Measurements from ENCODE around the gene BANP.
"Not testable (repeated sequence)": the region's sequence is repeated elsewhere in the genome, so short reads cannot be mapped to it uniquely, and the experiment has no call there.

Gene BANP

DNA sequence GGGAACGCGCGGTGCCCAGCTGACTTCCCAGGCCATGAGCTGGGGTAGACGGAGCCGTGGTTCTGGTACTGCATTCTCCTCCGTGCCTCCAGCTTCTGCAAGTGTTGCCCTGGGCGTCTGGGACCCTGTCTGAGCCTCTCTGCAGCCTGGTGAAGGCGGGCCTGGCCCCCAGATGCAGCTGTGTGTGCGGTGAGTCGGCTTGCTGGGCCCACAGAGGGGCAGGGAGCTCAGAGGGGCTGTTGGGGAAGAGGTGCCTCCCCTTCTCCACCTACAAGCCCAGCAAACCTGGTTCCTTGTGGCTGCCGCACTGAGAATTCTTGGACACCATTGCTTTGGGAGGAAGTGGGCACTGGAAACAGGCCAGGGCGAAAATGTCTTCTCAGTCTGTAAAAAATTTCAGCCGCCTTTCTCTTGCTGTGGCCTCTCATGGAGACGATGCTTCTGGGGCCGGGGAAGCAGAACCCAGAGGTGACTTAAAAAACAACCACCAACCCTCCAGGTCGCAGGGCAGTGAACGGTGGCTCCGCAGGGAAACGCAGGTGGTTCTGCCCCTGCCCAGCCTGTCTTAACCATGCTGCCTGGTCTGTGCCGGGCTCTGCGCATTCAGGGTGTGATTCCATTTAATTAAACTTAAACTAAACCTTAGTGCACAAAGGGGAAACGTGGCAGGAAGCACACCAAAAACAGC lies 163.5 kb downstream of the BANP start:
- H3K27me3 Mint-ChIP-seq (ENCODE audit: low read depth); H3K36me3 Mint-ChIP-seq (ENCODE audit: low read depth): not testable (repeated sequence)

DNA sequence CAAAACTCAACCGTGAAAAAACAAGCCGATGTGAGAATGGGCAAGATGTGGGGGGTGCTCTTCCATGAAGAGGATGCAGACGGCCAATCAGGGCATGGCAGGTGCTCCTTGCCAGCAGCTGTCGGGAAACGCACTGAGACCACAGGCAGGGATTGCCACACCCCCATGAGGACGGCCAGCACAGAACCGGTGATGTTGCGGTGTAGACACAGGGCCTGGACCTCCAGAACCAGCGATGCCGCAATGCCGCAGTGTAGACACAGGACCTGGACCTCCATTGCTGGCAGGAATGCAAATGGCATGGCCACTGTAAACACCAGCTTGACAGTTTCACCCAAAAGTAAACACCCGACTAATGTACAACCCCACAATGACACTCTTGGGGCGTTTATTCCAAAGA lies 164.9 kb downstream of the BANP start:
- H3K27me3 Mint-ChIP-seq (ENCODE audit: low read depth): peaks cover 5% of the 10 kb centered on the region
- no peak overlapping the region for H3K4me3 Mint-ChIP-seq
- no peaks in the 10 kb centered on the region for H3K4me1 Mint-ChIP-seq (ENCODE audit: low read depth)
- no peaks in the 10 kb centered on the region for H3K36me3 Mint-ChIP-seq (ENCODE audit: low read depth)
- H3K27ac Mint-ChIP-seq: no peak overlapping the region
- H3K9me3 Mint-ChIP-seq: no peaks in the 10 kb centered on the region

More for the DNA sequence above, 163.5 kb downstream of the BANP start:
- H3K9me3 Mint-ChIP-seq; H3K4me1 Mint-ChIP-seq (ENCODE audit: low read depth); H3K4me3 Mint-ChIP-seq; H3K27ac Mint-ChIP-seq: not testable (repeated sequence)

DNA sequence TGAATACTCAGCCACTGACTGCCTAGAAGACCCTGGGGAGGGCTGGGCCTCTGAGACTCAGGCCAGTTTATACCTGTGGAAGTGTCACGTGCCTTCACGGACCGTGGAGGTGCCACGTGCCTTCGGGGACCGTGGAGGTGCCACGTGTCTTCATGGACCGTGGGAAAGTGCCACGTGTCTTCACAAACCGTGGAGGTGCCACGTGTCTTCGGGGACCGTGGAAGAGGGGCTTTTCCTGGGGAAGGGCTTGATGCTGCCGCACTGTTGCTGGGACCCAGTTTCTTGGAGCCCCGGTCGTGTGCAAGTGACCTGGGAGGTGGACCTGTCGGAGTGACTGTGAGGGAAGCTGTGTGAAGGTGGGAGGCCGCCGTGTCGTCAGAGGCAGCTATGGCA lies 166.2 kb downstream of the BANP start:
- Mint-ChIP-seq H3K36me3 (ENCODE audit: low read depth) (no peaks in the 10 kb centered on the region), H3K27me3 (ENCODE audit: low read depth) (no peaks in the 10 kb centered on the region)

DNA sequence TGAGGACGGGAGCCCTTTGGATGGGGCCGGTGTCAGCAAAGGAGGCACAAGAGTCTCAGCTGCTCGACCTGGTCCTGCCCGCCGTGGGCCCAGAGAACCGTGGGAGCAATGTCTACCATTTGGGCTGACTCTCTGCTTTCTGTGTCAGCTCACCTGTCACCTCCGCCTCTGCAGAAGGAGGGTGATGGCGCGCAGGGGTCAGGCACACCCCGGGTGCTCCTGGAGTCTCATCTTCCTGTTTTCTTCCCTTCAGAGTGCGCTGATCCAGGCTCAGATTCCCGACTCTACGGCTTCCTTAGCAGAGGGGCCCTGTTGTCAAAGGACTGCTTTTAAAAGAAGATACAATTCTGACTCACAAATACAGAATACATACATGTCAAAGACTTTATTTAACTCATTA lies 167.1 kb downstream of the BANP start:
- no peaks in the 10 kb centered on the region for H3K27me3 Mint-ChIP-seq (ENCODE audit: low read depth)
- no peaks in the 10 kb centered on the region for H3K36me3 Mint-ChIP-seq (ENCODE audit: low read depth)
- H3K4me3 Mint-ChIP-seq: no peak overlapping the region
- no peak overlapping the region for H3K27ac Mint-ChIP-seq
- H3K9me3 Mint-ChIP-seq: no peaks in the 10 kb centered on the region
- no peaks in the 10 kb centered on the region for H3K4me1 Mint-ChIP-seq (ENCODE audit: low read depth)

More for the DNA sequence above, 166.2 kb downstream of the BANP start:
- Mint-ChIP-seq H3K4me3 (no peak overlapping the region), H3K4me1 (ENCODE audit: low read depth) (no peaks in the 10 kb centered on the region), H3K27ac (no peak overlapping the region), H3K9me3 (no peaks in the 10 kb centered on the region)

DNA sequence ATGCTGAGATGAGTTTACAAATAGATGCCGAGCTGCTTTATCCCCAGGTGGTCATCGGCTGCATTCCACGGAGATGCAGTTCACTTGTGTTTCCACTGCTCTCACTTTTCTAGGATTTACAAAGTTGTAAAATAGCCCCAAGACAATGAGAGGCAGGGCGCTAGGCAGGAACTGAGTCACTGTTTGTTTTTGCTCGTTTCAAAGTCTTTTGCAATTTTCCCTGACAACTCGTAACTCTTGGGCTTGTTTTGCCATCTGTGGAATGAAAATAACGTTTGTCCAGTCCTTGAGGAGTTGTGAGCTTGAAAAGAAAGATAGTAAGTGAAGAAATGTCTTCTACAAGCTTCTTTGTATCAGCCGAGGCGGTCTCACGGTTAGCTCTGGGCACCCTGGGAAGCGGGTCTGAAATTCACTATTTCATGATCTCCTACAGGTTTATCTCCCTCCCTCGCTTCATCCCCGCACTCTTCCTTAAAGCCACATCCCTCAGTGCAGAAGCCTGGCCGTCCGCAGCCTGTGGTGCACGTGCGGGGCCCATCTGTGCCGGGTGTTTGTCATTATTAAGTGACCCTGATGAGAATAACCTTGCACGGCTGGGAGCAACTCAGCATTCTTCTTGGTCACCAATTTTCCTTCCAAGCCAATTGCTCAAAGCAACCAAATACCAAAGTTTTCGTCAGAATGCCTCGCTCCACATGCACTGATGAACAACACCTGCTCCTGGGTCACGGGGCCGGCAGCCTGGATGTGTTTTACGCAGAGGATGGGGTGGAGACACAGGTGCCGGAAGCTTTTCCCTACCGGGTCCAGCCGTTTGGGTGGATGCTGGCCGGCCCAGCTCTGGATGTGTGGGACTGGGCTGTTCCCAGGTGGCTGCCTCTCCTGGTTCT lies 167.9 kb downstream of the BANP start:
- H3K27me3 Mint-ChIP-seq (ENCODE audit: low read depth); H3K36me3 Mint-ChIP-seq (ENCODE audit: low read depth); H3K4me3 Mint-ChIP-seq; H3K9me3 Mint-ChIP-seq; H3K27ac Mint-ChIP-seq; H3K4me1 Mint-ChIP-seq (ENCODE audit: low read depth): not testable (repeated sequence)

DNA sequence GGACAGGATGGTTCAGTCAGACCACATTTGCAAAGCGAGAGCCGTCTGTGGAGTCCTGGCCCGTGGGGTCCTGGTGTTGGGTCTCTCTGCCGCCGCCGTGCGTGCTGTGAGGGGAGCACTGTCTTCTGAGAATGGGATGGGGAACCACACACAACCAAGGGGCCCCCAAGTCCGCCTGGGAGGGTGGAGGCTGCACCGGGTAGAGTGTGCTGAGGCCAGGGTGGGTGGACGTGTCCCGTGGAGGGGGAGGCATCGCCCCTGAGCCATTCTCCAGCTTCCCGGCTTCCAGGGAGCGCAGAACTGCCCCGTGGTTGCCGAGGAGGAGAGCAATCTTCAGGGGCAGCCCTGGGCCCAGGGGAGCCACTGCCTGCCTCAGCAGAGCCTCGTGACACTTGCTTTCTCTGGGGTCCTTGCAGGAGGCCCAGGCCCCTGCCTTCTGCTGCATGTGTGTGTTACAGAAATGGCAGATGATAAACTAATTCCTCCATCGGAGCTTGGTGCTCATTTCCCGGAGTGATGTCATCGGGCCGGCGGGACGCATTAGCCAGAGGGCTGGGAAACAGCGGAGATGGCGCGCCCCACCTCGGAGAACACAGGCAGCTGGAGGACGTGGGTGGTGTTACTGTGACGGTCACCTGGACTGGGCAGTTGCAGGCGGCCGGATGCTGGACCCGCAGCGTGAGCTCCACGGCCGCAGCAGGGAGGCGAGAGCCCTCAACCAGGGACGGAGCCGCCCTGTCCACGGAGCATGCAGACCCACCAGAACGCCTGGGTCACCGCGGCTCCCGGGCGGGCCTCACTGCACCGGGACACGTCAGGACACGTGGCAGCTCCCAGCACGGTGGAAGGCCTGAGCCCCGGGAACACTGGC lies 168.9 kb downstream of the BANP start:
- H3K4me1 Mint-ChIP-seq (ENCODE audit: low read depth); H3K9me3 Mint-ChIP-seq; H3K4me3 Mint-ChIP-seq; H3K27ac Mint-ChIP-seq; H3K36me3 Mint-ChIP-seq (ENCODE audit: low read depth); H3K27me3 Mint-ChIP-seq (ENCODE audit: low read depth): not testable (repeated sequence)

DNA sequence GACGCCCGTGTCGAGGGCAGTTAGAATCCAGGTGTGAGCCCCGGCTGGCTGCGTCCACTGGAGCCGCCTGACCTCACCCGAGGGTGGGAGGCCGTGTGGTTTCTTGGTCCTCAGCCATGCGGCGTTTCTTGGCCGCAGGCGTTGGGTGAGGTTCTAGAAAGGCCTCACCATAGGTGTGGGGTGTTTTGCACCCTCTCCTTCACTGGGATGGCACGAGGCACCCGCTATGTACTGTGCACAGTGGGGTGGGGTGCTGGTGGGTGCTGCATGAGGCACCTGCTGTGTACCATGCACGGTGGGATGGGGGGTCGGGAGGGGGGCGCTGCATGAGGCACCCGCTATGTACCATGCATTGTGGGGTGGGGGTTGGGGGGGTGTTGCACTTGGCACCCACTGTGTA lies 169.6 kb downstream of the BANP start:
- Mint-ChIP-seq H3K4me1 (ENCODE audit: low read depth) (no peaks in the 10 kb centered on the region), H3K36me3 (ENCODE audit: low read depth) (no peaks in the 10 kb centered on the region), H3K4me3 (no peak overlapping the region), H3K9me3 (no peaks in the 10 kb centered on the region), H3K27ac (no peak overlapping the region), H3K27me3 (ENCODE audit: low read depth) (no peaks in the 10 kb centered on the region)

DNA sequence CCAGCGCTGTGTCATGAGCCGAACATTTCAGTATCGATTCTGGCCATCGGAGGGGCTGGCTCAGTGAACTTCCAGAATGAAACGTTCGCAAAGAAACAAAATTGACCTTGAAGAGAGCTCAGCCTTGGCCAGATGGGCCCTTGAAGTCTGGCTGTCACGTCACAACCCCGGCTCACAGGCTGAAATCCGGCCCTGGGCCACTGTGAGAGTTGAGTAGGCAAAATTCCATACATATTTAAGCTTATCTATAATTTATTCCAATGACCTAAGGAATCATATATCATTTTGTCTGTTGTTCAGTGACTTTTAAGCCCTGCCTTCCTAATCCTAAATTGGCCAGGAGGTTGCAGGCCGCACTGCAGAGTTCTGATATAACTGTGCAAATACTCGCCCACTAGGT lies 170.2 kb downstream of the BANP start:
- H3K27me3 Mint-ChIP-seq (ENCODE audit: low read depth); H3K27ac Mint-ChIP-seq; H3K4me3 Mint-ChIP-seq; H3K4me1 Mint-ChIP-seq (ENCODE audit: low read depth); H3K9me3 Mint-ChIP-seq; H3K36me3 Mint-ChIP-seq (ENCODE audit: low read depth): not testable (repeated sequence)

DNA sequence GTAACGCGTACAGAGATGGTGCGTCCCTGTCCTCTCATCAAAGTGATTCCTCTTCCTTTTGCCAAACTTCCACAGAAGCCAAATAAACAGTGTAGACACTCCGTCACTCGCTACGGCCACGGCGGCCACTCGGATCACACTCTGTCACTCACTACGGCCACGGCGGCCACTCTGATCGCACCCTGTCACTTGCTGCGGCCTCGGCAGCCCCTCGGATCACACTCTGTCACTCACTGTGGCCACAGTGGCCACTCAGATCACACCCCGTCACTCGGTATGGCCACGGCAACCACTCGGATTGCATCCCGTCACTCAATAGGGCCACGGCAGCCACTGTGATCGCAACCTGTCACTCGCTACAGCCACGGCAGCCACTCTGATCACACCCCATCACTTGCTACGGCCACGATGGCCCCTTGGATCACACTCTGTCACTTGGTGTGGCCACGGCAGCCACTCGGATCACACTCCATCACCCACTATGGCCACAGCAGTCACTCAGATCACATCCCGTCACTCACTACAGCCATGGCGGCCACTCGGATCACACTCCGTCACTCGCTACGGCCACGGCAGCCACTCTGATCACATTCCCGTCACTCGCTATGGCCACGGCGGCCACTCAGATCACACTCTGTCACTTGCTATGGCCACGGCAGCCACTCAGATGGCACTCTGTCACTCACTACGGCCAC lies 170.8 kb downstream of the BANP start:
- Mint-ChIP-seq H3K27ac (no peak overlapping the region), H3K36me3 (ENCODE audit: low read depth) (no peaks in the 10 kb centered on the region), H3K27me3 (ENCODE audit: low read depth) (no peaks in the 10 kb centered on the region), H3K4me1 (ENCODE audit: low read depth) (no peaks in the 10 kb centered on the region), H3K4me3 (no peak overlapping the region), H3K9me3 (no peaks in the 10 kb centered on the region)

All from T-helper 1 cell treated with Interleukin-12 subunit alpha and Interleukin-12 subunit beta and Interleukin-4 antibody, amounts not matched to agents 30 μg/mL and 1 μg/mL, for 36 hours (primary cell).